ENCODE data around the gene TALDO1.
A peak's percentile ranks its signal among the peaks of the same experiment; 100 is the strongest.

TALDO1 gene

DNA sequence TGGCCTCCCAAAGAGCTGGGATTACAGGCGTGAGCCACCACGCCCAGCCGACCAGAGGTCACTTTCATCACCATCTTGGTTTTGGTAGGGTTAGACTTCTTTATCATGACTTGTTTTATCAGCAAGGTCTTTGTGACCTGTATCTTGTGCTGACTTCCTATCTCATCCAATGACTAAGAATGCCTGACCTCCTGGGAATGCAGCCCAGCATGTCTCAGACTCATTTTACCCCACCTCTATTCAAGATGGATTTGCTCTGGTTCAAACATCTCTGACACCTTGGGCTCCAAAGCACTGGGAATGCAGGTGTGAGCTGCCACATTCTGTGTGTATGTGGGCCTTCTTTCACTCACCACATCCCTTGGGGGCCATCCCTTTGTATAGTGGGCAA is 5.1 kb upstream of the TALDO1 start:
- no peak for DNase-seq (ENCODE audit: low read depth)
- in situ Hi-C loops (cut with HindIII; ENCODE audit: low sequenced_read_pairs), result no loop called here
- no peak overlapping the region for H3K4me3 ChIP-seq (ENCODE audit: low read depth, low read length)
- TF ChIP-seq CTCF (IDR thresholded peaks at IDR 0.05; ENCODE audit: low read depth, low read length, missing control alignments), result no peak

- TF ChIP-seq CTCF (IDR thresholded peaks at IDR 0.05; ENCODE audit: low read depth, low read length, missing control alignments), result no peak
- in situ Hi-C loops (cut with HindIII; ENCODE audit: low sequenced_read_pairs), result no loop called here
These were observed 4.6 kb upstream of the TALDO1 start for GRCh38 chr11:742571-743201.

GRCh38 chr11:745428-745827 is 1.8 kb upstream of the TALDO1 start:
- in situ Hi-C loops (cut with HindIII; ENCODE audit: low sequenced_read_pairs), result no loop called here
- no peak for TF ChIP-seq CTCF (IDR thresholded peaks at IDR 0.05; ENCODE audit: low read depth, low read length, missing control alignments)
- no peak overlapping the region for H3K4me3 ChIP-seq (ENCODE audit: low read depth, low read length)
- no peak for DNase-seq (ENCODE audit: low read depth)

More at GRCh38 chr11:742571-743201, 4.6 kb upstream of the TALDO1 start:
- H3K4me3 ChIP-seq (ENCODE audit: low read depth, low read length), result no peak overlapping the region
- no peak for DNase-seq (ENCODE audit: low read depth)

GRCh38 chr11:746289-747157 is 741 bp upstream of the TALDO1 start:
- TF ChIP-seq CTCF (IDR thresholded peaks at IDR 0.05; ENCODE audit: low read depth, low read length, missing control alignments), result no peak
- no peak for DNase-seq (ENCODE audit: low read depth)
- H3K4me3 ChIP-seq (ENCODE audit: low read depth, low read length), result peak overlapping the region; percentile 84
- in situ Hi-C loops (cut with HindIII; ENCODE audit: low sequenced_read_pairs), result no loop called here

DNA sequence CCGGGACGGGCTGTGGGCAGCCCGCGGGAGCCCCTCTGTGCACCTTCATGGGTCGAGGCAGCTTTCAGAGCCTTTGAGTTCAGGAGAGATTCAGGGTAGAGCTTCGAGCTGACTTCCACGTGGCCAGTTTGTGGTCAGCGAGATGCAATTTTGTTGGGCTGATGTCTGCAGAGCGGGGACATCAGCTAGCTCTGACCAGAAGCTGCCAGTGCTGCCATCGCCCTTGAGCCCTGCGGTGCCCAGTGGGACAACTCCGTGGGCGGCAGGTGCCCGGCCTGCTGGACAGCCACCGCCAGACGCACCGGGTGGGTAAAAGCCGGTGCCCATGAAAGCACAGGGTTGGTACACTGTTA is 719 bp downstream of the TALDO1 start:
- TF ChIP-seq CTCF (IDR thresholded peaks at IDR 0.05; ENCODE audit: low read depth, low read length, missing control alignments), result no peak
- in situ Hi-C loops (cut with HindIII; ENCODE audit: low sequenced_read_pairs), result no loop called here
- DNase-seq (ENCODE audit: low read depth), result no peak
- peak overlapping the region; percentile 84 for H3K4me3 ChIP-seq (ENCODE audit: low read depth, low read length)

DNA sequence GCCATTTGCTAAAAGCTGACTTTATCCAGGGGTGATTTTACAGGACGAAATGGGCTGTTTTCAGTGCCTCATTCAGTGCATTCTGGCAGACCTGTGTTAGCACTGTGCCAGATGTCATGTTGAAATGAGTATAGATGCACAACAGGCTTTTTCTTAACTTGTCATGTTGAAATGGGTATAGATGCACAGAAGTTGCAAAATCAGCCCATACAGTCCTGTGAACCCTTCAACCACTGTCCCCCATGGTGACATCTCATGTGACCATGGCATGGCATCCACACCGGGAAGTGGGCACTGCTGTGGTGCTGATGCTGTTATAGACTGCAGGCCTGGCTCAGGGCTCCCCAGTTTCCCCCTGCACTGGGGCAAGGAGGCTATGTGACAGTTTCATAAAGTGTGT is 2.5 kb downstream of the TALDO1 start:
- DNase-seq (ENCODE audit: low read depth), result no peak
- TF ChIP-seq CTCF (IDR thresholded peaks at IDR 0.05; ENCODE audit: low read depth, low read length, missing control alignments), result no peak
- no peak overlapping the region for H3K4me3 ChIP-seq (ENCODE audit: low read depth, low read length)
- in situ Hi-C loops (cut with HindIII; ENCODE audit: low sequenced_read_pairs), result loop anchor here (25.0 kb wide), 1 partner anchor 87 kb away; no protein-coding TSS in a partner anchor

Measured in astrocyte of the cerebellum (primary cell).